GM13977 (cell line): Measurements from ENCODE around the gene CTTN.

Experiments used
- DNase-seq: peaks from one replicate; pipeline ENCODE4 v3.0.0; 2012; ENCODE audit warnings: low spot score
- CTCF ChIP-seq: IDR thresholded peaks from 2 replicates; pipeline ENCODE4 v1.5.1; 2012; ENCODE audit warnings: mild to moderate bottlenecking, control low read depth; ENCODE audit not compliant: insufficient read depth; ENCODE audit errors: extremely low read depth, missing control alignments
- in situ Hi-C: fragments of 300-500 bp; cut with MboI; formaldehyde crosslinking; loops from one replicate; pipeline ENCODE4 v1.12.0; 2022; ENCODE audit warnings: low sequenced_read_pairs, low pct_unique_long_range_greater_than_20kb, mixed read lengths, inconsistent platforms; ENCODE audit not compliant: unreplicated experiment

CTTN gene

GRCh38 chr11:70473873-70474690, 75.8 kb downstream of the CTTN start:
- in situ Hi-C loops: loop anchor here (25.0 kb wide), 2 partner anchors 288 to 562 kb away; no protein-coding TSS in a partner anchor
- no peak for DNase-seq
- TF ChIP-seq CTCF: no peak

GRCh38 chr11:70474710-70475109, 76.4 kb downstream of the CTTN start:
- DNase-seq: no peak
- in situ Hi-C loops: loop anchor here (25.0 kb wide), 2 partner anchors 288 to 562 kb away; no protein-coding TSS in a partner anchor
- TF ChIP-seq CTCF: no peak

- DNase-seq: no peak
- in situ Hi-C loops: no loop called here
- no peak for TF ChIP-seq CTCF
Measured at GRCh38 chr11:70476669-70477068, 78.3 kb downstream of the CTTN start.

- no peak for TF ChIP-seq CTCF
- in situ Hi-C loops: no loop called here
- DNase-seq: no peak
Measured at GRCh38 chr11:70477176-70477575, 78.8 kb downstream of the CTTN start.

GRCh38 chr11:70477609-70478008, 79.3 kb downstream of the CTTN start:
- no peak for TF ChIP-seq CTCF
- in situ Hi-C loops: no loop called here
- DNase-seq: no peak

- in situ Hi-C loops: no loop called here
- TF ChIP-seq CTCF: no peak
- DNase-seq: no peak
Measured at GRCh38 chr11:70478166-70478890, 80.0 kb downstream of the CTTN start.
